ENCODE measurements around the gene FOXA2. TPM values are rescaled to one million over a fixed set of nuclear protein-coding genes. Genes with fewer than 3 reads are reported as not detected.

FOXA2 gene
- total RNA-seq, 4 donors from 2014 or later: 4.1 to 9.1 (median 5.4) TPM

- no peaks in the 10 kb centered on the region for H3K27me3 ChIP-seq
- TF ChIP-seq CTCF (IDR thresholded peaks at IDR 0.05) (no peak), POLR2A (IDR thresholded peaks at IDR 0.05) (no peak)
- no peaks in the 10 kb centered on the region for H3K36me3 ChIP-seq
- DNase-seq: no peak
- no peak overlapping the region for H3K4me3 ChIP-seq
- H3K4me1 ChIP-seq: no peaks in the 10 kb centered on the region
- H3K27ac ChIP-seq: no peak overlapping the region
- H3K9me3 ChIP-seq: no peaks in the 10 kb centered on the region
Observed at GRCh38 chr20:22533823-22534751, 50.3 kb downstream of the FOXA2 start.

GRCh38 chr20:22532598-22532997 lies 51.8 kb downstream of the FOXA2 start:
- Histone ChIP-seq H3K9me3 (no peaks in the 10 kb centered on the region), H3K4me3 (no peak overlapping the region), H3K4me1 (no peaks in the 10 kb centered on the region), H3K36me3 (no peaks in the 10 kb centered on the region), H3K27me3 (no peaks in the 10 kb centered on the region), H3K27ac (no peak overlapping the region)
- no peak for DNase-seq
- TF ChIP-seq CTCF (IDR thresholded peaks at IDR 0.05) (no peak), POLR2A (IDR thresholded peaks at IDR 0.05) (no peak)

- TF ChIP-seq CTCF (IDR thresholded peaks at IDR 0.05): no peak
- TF ChIP-seq POLR2A (IDR thresholded peaks at IDR 0.05): no peak
- Histone ChIP-seq H3K4me3 (no peak overlapping the region), H3K27me3 (no peaks in the 10 kb centered on the region), H3K4me1 (no peaks in the 10 kb centered on the region), H3K36me3 (no peaks in the 10 kb centered on the region), H3K9me3 (no peaks in the 10 kb centered on the region), H3K27ac (no peak overlapping the region)
- DNase-seq: no peak
Observed at GRCh38 chr20:22531756-22532155, 52.6 kb downstream of the FOXA2 start.

GRCh38 chr20:22531056-22531615 lies 53.2 kb downstream of the FOXA2 start:
- no peaks in the 10 kb centered on the region for H3K9me3 ChIP-seq
- no peaks in the 10 kb centered on the region for H3K4me1 ChIP-seq
- H3K27ac ChIP-seq: no peak overlapping the region
- H3K27me3 ChIP-seq: no peaks in the 10 kb centered on the region
- no peak overlapping the region for H3K4me3 ChIP-seq
- no peaks in the 10 kb centered on the region for H3K36me3 ChIP-seq
- DNase-seq: no peak
- TF ChIP-seq CTCF (IDR thresholded peaks at IDR 0.05): no peak
- no peak for TF ChIP-seq POLR2A (IDR thresholded peaks at IDR 0.05)

Small RNA genes lying within 50 kb of the gene (small RNA-seq; reads per million reads assigned to genes)
- gene LINC00261: 0 to 0.25 reads per million in 2 donors

Measured in Peyer's patch (tissue), 4 donors.